ENCODE results near the gene BRPF1. TPM values are rescaled to one million over a fixed set of nuclear protein-coding genes. Genes with fewer than 3 reads are reported as not detected.

Gene BRPF1
- total RNA-seq, 2 experiments from 2014 or later = 31.5 to 31.9 TPM

GRCh38 chr3:9683426-9683825 lies 48.1 kb upstream of the BRPF1 start:
- H2AFZ ChIP-seq (ENCODE audit: low read length) = no peak overlapping the region
- H3K4me3 ChIP-seq (ENCODE audit: low read depth, low read length, poor library complexity, severe bottlenecking) = no peak overlapping the region
- no peaks in the 10 kb centered on the region for H3K9me2 ChIP-seq (ENCODE audit: insufficient read depth, low read length)
- no peaks in the 10 kb centered on the region for H3K79me2 ChIP-seq (ENCODE audit: insufficient read depth, low read depth, low read length)
- no peak overlapping the region for H3K27ac ChIP-seq (ENCODE audit: low read depth, low read length, poor library complexity, severe bottlenecking)
- peaks cover 76% of the 10 kb centered on the region for H3K36me3 ChIP-seq (ENCODE audit: insufficient read depth, low read length)
- TF ChIP-seq EZH2phosphoT487 (IDR thresholded peaks at IDR 0.05; ENCODE audit: borderline replicate concordance, low read depth, low read length) = no peak
- TF ChIP-seq CTCF (conservative IDR thresholded peaks at IDR 0.05; ENCODE audit: low read length) = no peak
- intact Hi-C loops (cut with micrococcal nuclease; ENCODE audit: unreplicated experiment) = no loop called here
- H3K9me3 ChIP-seq (ENCODE audit: low read length) = no peaks in the 10 kb centered on the region
- ChIA-PET CTCF (ENCODE audit: unreplicated experiment) (no interaction called here), POLR2A (no interaction called here)
- no peak for DNase-seq (ENCODE audit: low spot score)
- H3K4me1 ChIP-seq (ENCODE audit: insufficient read depth, low read length, poor library complexity, severe bottlenecking) = no peaks in the 10 kb centered on the region
- BruUV-seq (replicated peaks) = no TSS peak
- no peaks in the 10 kb centered on the region for H4K20me1 ChIP-seq (ENCODE audit: insufficient read depth, low read length)
- H3K4me2 ChIP-seq (ENCODE audit: low read length) = no peak overlapping the region

- DNase-seq (ENCODE audit: low spot score) = no peak
- intact Hi-C loops (cut with micrococcal nuclease; ENCODE audit: unreplicated experiment) = no loop called here
- ChIA-PET CTCF (ENCODE audit: unreplicated experiment) (no interaction called here), POLR2A (interaction anchor here (0.5 kb wide), 1 partner anchor 111 kb away, joined by 3 read pairs; no protein-coding TSS in a partner anchor)
- Histone ChIP-seq H3K36me3 (ENCODE audit: insufficient read depth, low read length) (peaks cover 74% of the 10 kb centered on the region), H3K9me2 (ENCODE audit: insufficient read depth, low read length) (no peaks in the 10 kb centered on the region), H2AFZ (ENCODE audit: low read length) (no peak overlapping the region), H3K79me2 (ENCODE audit: insufficient read depth, low read depth, low read length) (no peaks in the 10 kb centered on the region), H4K20me1 (ENCODE audit: insufficient read depth, low read length) (no peaks in the 10 kb centered on the region), H3K4me2 (ENCODE audit: low read length) (no peak overlapping the region), H3K9me3 (ENCODE audit: low read length) (no peaks in the 10 kb centered on the region), H3K4me3 (ENCODE audit: low read depth, low read length, poor library complexity, severe bottlenecking) (no peak overlapping the region), H3K4me1 (ENCODE audit: insufficient read depth, low read length, poor library complexity, severe bottlenecking) (peaks cover 3% of the 10 kb centered on the region), H3K27ac (ENCODE audit: low read depth, low read length, poor library complexity, severe bottlenecking) (no peak overlapping the region)
- no TSS peak for BruUV-seq (replicated peaks)
- no peak for TF ChIP-seq CTCF (conservative IDR thresholded peaks at IDR 0.05; ENCODE audit: low read length)
- TF ChIP-seq EZH2phosphoT487 (IDR thresholded peaks at IDR 0.05; ENCODE audit: borderline replicate concordance, low read depth, low read length) = no peak
Observed at GRCh38 chr3:9685216-9686049, 46.1 kb upstream of the BRPF1 start.

- intact Hi-C loops (cut with micrococcal nuclease; ENCODE audit: unreplicated experiment) = no loop called here
- ChIA-PET POLR2A (no interaction called here), CTCF (ENCODE audit: unreplicated experiment) (no interaction called here)
- Histone ChIP-seq H2AFZ (ENCODE audit: low read length) (no peak overlapping the region), H3K79me2 (ENCODE audit: insufficient read depth, low read depth, low read length) (no peaks in the 10 kb centered on the region), H3K9me2 (ENCODE audit: insufficient read depth, low read length) (no peaks in the 10 kb centered on the region), H3K9me3 (ENCODE audit: low read length) (no peaks in the 10 kb centered on the region), H3K4me3 (ENCODE audit: low read depth, low read length, poor library complexity, severe bottlenecking) (no peak overlapping the region), H4K20me1 (ENCODE audit: insufficient read depth, low read length) (no peaks in the 10 kb centered on the region), H3K4me1 (ENCODE audit: insufficient read depth, low read length, poor library complexity, severe bottlenecking) (peaks cover 10% of the 10 kb centered on the region), H3K4me2 (ENCODE audit: low read length) (no peak overlapping the region), H3K27ac (ENCODE audit: low read depth, low read length, poor library complexity, severe bottlenecking) (no peak overlapping the region), H3K36me3 (ENCODE audit: insufficient read depth, low read length) (peaks cover 77% of the 10 kb centered on the region)
- no TSS peak for BruUV-seq (replicated peaks)
- no peak for DNase-seq (ENCODE audit: low spot score)
- TF ChIP-seq EZH2phosphoT487 (IDR thresholded peaks at IDR 0.05; ENCODE audit: borderline replicate concordance, low read depth, low read length) = no peak
- TF ChIP-seq CTCF (conservative IDR thresholded peaks at IDR 0.05; ENCODE audit: low read length) = no peak
Observed at GRCh38 chr3:9686050-9686550, 45.4 kb upstream of the BRPF1 start.
